ENCODE data around the gene ETFBKMT. TPM values are rescaled to one million over a fixed set of nuclear protein-coding genes. Genes with fewer than 3 reads are reported as not detected.
"Not testable (repeated sequence)": the region's sequence is repeated elsewhere in the genome, so short reads cannot be mapped to it uniquely, and the experiment has no call there.

The ETFBKMT gene
- total RNA-seq, 1 donor from 2014 or later, result 0.63 TPM

- TF ChIP-seq CTCF (conservative IDR thresholded peaks at IDR 0.05; ENCODE audit: low read depth, low read length), result no peak
- no peak for DNase-seq (ENCODE audit: low read depth)
- H3K4me3 ChIP-seq (ENCODE audit: low read depth, low read length), result no peak overlapping the region
Measured at GRCh38 chr12:31672521-31672920, 13.0 kb downstream of the ETFBKMT start.

- H3K4me3 ChIP-seq (ENCODE audit: low read depth, low read length), result no peak overlapping the region
- TF ChIP-seq CTCF (conservative IDR thresholded peaks at IDR 0.05; ENCODE audit: low read depth, low read length), result peak; percentile 78
- DNase-seq (ENCODE audit: low read depth), result peak; percentile 55
Measured at GRCh38 chr12:31682136-31682962, 22.9 kb downstream of the ETFBKMT start.

- no peak for DNase-seq (ENCODE audit: low read depth)
- TF ChIP-seq CTCF (conservative IDR thresholded peaks at IDR 0.05; ENCODE audit: low read depth, low read length), result no peak
Measured at GRCh38 chr12:31685801-31686200, 26.3 kb downstream of the ETFBKMT start.

GRCh38 chr12:31687101-31687527 lies 27.6 kb downstream of the ETFBKMT start:
- no peak overlapping the region for H3K4me3 ChIP-seq (ENCODE audit: low read depth, low read length)
- no peak for DNase-seq (ENCODE audit: low read depth)
- TF ChIP-seq CTCF (conservative IDR thresholded peaks at IDR 0.05; ENCODE audit: low read depth, low read length), result no peak

More at GRCh38 chr12:31685801-31686200, 26.3 kb downstream of the ETFBKMT start:
- H3K4me3 ChIP-seq (ENCODE audit: low read depth, low read length), result no peak overlapping the region

- not testable (repeated sequence) for DNase-seq (ENCODE audit: low read depth); H3K4me3 ChIP-seq (ENCODE audit: low read depth, low read length)
Measured at GRCh38 chr12:31689921-31690320, 30.4 kb downstream of the ETFBKMT start.

GRCh38 chr12:31702047-31702446 lies 42.6 kb downstream of the ETFBKMT start:
- peak; percentile 34 for TF ChIP-seq CTCF (conservative IDR thresholded peaks at IDR 0.05; ENCODE audit: low read depth, low read length)
- DNase-seq (ENCODE audit: low read depth), result no peak
- no peak overlapping the region for H3K4me3 ChIP-seq (ENCODE audit: low read depth, low read length)

GRCh38 chr12:31705621-31706020 lies 46.1 kb downstream of the ETFBKMT start:
- no peak for TF ChIP-seq CTCF (conservative IDR thresholded peaks at IDR 0.05; ENCODE audit: low read depth, low read length)
- no peak overlapping the region for H3K4me3 ChIP-seq (ENCODE audit: low read depth, low read length)
- DNase-seq (ENCODE audit: low read depth), result no peak

- DNase-seq (ENCODE audit: low read depth), result not testable (repeated sequence)
Measured at GRCh38 chr12:31708118-31708517, 48.6 kb downstream of the ETFBKMT start.

More at GRCh38 chr12:31708118-31708517, 48.6 kb downstream of the ETFBKMT start:
- not testable (repeated sequence) for H3K4me3 ChIP-seq (ENCODE audit: low read depth, low read length)
